ENCODE results near the gene SPNS3.

DNA sequence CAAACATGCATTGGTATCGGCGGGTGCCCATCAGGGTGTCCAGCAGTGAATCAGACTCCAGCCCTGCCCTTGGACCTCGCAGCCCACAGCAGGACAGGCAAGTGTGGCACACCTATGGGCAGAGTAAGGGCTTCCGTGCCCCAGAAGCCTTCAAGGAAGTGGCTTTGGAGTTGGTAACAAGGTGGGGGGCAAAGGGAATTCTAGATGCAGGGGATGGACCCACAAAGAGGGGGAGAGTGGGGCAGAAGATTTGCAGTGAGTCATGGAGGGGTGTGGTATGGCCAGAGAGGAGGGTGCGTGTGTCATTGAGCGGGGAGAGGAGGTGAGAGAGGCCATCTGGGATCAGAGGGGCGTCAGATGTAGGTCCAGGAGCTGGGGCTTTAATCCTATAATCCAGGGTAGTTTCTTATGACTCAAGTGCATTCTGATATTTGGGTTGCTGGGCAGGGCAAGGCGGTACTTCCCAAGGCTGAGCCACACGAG, 56.4 kb downstream of the SPNS3 start:
- TF ChIP-seq, protein P1, sequence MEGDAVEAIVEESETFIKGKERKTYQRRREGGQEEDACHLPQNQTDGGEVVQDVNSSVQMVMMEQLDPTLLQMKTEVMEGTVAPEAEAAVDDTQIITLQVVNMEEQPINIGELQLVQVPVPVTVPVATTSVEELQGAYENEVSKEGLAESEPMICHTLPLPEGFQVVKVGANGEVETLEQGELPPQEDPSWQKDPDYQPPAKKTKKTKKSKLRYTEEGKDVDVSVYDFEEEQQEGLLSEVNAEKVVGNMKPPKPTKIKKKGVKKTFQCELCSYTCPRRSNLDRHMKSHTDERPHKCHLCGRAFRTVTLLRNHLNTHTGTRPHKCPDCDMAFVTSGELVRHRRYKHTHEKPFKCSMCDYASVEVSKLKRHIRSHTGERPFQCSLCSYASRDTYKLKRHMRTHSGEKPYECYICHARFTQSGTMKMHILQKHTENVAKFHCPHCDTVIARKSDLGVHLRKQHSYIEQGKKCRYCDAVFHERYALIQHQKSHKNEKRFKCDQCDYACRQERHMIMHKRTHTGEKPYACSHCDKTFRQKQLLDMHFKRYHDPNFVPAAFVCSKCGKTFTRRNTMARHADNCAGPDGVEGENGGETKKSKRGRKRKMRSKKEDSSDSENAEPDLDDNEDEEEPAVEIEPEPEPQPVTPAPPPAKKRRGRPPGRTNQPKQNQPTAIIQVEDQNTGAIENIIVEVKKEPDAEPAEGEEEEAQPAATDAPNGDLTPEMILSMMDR (IDR thresholded peaks at IDR 0.05): no peak
- no peak for TF ChIP-seq POLR2AphosphoS5 (IDR thresholded peaks at IDR 0.05)
